Activated CD4-positive, alpha-beta T cell treated with anti-CD3 and anti-CD28 coated beads for 4 hours (primary cell): ENCODE data around the gene AP4S1.
"Not testable (repeated sequence)": the region's sequence is repeated elsewhere in the genome, so short reads cannot be mapped to it uniquely, and the experiment has no call there.

ENCODE experiments used
- DNase-seq, 2 donors: peaks; one replicate each; pipeline ENCODE4 v3.0.0-alpha.2; 2020

The AP4S1 gene

GRCh38 chr14:31045501-31046080 is 20.1 kb downstream of the AP4S1 start:
- DNase-seq, result no peak

DNA sequence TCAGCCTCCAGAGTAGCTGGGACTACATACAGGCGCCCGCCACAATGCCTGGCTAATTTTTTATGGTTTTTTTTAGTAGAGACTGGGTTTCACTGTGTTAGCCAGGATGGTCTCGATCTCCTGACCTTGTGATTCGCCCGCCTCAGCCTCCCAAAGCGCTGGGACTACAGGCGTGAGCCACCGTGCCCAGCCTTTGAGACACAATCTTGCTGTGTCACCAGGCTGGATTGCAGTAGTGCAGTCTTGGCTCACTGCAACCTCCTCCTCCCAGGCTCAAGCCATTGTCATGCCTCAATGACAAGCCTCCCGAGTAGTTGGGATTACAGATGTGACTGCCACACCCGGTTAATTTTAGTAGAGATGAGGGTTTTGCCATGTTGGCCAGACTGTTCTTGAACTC is 22.1 kb downstream of the AP4S1 start:
- no peak for DNase-seq

GRCh38 chr14:31051023-31051422 is 25.6 kb downstream of the AP4S1 start:
- no peak for DNase-seq

DNA sequence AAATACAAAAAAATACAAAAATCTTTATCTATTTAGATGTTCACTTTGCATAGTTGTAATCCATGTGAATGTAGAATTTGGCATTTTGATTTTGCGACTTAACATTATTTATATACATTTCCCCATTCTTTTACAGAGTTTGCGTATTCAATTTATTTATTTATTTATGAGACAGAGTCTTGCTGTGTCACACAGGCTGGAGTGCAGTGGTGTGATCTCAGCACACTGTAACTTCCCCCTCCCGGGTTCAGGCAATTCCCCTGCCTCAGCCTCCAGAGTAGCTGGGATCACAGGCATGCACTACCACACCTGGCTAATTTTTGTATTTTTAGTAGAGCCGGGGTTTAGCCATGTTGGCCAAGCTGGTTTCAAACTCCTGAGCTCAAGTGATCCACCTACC is 26.1 kb downstream of the AP4S1 start:
- DNase-seq, result no peak

DNA sequence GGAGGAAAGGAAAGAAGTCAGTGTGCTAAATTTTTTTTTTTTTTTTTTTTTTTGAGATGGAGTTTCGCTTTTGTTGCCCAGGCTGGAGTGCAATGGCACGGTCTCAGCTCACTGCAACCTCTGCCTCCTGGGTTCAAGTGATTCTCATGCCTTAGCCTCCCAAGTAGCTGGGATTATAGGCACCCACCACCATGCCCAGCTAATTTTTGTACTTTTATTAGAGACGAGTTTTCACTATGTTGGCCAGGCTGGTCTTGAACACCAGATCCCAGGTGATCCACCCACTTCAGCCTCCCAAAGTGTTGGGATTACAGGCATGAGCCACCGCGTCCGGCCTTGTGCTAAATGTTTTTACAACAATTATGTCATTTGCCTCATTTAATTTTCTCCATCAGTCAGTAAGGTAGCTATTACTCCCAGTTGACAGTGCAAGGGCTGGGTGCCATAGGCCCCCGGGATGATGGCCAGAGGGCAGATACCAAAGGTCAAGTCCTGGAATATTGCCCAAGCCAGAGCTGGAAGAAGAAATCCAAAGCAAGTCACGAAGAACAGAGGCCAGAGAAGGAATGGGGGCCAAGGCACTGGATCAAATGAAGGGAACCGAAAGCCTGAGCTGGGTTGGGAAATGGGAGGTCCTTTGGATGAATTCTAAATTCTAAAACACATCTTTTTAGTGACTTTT is 27.6 kb downstream of the AP4S1 start:
- DNase-seq, result not testable (repeated sequence)

- DNase-seq, result no peak
Measured at GRCh38 chr14:31057035-31057434, 31.6 kb downstream of the AP4S1 start.

GRCh38 chr14:31057701-31058364 is 32.4 kb downstream of the AP4S1 start:
- DNase-seq, result no peak

DNA sequence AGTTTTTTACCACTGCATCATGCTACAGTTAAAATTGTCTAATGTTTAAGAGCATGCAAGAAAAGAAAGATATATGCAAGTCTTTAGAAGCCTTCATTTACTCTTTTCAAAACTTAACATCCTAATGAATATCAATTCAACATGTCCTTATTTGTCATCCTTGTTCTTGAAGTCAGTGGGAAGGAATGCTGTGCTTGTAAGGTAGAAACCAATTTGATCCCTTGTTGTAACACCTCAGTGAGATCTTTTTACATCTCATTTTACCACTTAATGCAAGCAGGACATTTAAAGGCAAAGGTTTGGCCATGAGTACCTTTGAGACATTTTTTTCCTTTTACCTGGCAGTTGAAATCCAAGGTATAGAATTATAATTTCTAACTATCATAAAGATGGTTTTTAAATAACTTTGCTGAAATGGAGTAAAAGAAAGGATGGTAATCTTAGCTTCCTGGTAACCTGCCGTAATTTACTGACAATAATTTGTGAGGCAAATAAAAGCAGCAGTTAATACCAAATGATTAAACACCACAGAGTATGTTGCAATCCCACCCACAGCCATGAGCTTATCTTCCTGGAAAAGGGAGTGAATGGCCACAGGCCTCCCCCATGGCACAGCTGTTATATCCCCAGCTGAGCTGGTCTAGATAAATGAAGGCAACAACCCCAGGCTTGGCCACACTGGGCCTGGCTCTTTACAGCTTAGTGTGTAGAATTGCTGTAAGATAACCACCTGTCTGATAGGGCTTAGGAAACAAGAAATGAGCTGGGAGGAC is 33.9 kb downstream of the AP4S1 start:
- DNase-seq, result no peak

- no peak for DNase-seq
Measured at GRCh38 chr14:31060253-31060875, 34.9 kb downstream of the AP4S1 start.

DNA sequence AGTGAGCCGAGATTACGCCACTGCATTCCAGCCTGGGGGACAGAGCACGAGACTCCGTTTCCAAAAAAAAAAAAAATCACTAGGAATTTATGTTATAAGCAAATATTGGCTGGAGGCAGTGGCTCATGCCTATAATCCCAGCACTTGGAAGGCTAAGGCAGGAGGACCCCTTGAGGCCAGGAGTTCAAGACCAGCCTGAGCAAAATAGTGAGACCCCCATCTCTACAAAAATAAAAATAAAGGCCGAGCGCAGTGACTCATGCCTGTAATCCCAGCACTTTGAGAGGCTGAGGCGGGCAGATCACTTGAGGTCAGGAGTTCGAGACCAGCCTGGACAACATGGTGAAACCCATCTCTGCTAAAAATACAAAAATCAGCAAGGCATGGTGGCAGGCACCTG is 37.5 kb downstream of the AP4S1 start:
- not testable (repeated sequence) for DNase-seq

DNA sequence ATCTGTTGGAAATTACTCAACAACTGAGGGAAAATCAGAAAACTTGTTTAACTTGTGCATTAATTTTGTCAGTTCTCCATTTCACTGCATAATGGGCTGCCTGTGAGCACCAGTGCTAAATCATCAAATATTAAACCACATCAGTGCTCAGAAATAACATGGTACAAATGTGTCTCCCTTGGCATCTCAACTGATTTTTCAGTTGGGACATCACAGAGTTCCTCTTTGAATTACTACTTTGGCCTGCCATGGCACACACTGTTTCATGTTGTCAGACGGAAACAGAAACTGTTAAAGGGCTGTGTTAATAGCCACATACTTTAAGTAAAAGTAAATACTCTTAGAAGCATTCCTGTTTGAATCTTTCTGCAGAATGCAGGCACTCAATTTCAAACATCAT is 42.8 kb downstream of the AP4S1 start:
- DNase-seq, result no peak

DNA sequence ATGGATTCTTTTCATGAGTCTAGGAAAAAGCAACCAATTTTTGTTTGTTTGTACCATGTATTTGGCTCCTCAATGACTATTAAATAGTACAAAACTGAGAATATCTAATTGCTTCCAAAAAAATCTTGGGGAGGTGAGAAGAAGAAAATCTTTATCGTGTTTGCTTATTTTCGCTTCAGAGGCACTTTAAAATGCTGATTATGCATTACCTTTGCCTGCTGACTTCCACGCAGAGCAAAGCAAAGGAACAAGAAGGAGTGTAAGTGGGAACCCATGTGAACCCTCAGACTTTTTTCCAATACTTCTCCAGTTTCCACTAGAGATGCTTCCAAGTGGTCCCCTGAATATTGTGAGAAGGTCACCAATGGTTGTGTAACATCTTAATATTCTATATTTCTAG is 43.9 kb downstream of the AP4S1 start:
- no peak for DNase-seq

- no peak for DNase-seq
Measured at GRCh38 chr14:31070431-31070830, 45.0 kb downstream of the AP4S1 start.

GRCh38 chr14:31071151-31071550 is 45.7 kb downstream of the AP4S1 start:
- no peak for DNase-seq

- DNase-seq, result no peak
Measured at GRCh38 chr14:31075144-31075543, 49.7 kb downstream of the AP4S1 start.

DNA sequence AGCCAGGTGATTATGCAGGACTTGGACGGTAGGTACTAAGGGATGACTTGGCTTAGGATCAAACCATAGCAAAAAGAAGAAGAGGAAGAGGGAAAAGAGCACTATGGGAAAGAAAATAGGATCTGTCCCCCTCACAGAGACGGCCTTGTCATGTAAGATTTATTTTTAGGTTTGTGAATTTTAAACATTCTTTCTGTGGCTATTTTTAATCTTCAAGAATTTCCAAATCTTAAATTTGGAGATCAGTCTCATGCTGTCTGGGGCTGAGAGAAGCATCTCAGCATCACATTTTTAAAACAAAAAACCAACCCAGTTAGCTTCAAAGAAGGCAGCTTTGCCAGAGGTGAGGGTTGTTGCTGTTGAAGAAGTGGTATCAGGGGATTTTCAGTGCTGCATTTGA is 53.3 kb downstream of the AP4S1 start:
- DNase-seq, result no peak

GRCh38 chr14:31080056-31080455 is 54.6 kb downstream of the AP4S1 start:
- no peak for DNase-seq

GRCh38 chr14:31080484-31080883 is 55.0 kb downstream of the AP4S1 start:
- DNase-seq, result no peak

- no peak for DNase-seq
Measured at GRCh38 chr14:31083781-31084180, 58.3 kb downstream of the AP4S1 start.

- DNase-seq, result no peak
Measured at GRCh38 chr14:31084385-31084784, 58.9 kb downstream of the AP4S1 start.

DNA sequence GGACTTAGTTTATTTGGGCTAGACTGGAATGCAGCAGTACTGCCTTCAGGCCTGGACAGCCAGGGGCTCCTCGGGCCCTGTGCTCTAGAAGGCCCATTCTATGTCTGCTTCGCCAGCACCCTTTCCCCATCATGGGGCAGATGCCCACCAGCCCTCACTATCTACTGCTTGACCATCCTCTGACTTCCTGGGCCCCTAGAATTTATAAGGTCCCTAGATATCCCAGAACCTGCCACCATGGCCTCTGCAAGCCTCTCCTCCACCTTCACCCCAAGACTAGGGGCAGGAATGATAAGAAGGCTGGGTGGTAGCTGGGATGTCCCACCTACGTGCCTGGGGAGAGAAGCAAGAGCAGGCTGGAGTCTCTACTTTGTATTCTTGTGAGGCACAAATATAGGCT is 59.6 kb downstream of the AP4S1 start:
- DNase-seq, result no peak

- not testable (repeated sequence) for DNase-seq
Measured at GRCh38 chr14:31086466-31086865, 61.0 kb downstream of the AP4S1 start.
